GM21619 (cell line): Measurements from ENCODE around the gene VIPAS39.
A peak's percentile ranks its signal among the peaks of the same experiment; 100 is the strongest.
"Not testable (repeated sequence)": the region's sequence is repeated elsewhere in the genome, so short reads cannot be mapped to it uniquely, and the experiment has no call there.

ENCODE experiments used
- ATAC-seq: cut with Tn5 transposase; IDR thresholded peaks from one replicate; pipeline ENCODE4 v1.9.1; 2021; ENCODE audit not compliant: unreplicated experiment

VIPAS39 gene

GRCh38 chr14:77470224-77470870, 12.9 kb upstream of the VIPAS39 start:
- ATAC-seq, result no peak

DNA sequence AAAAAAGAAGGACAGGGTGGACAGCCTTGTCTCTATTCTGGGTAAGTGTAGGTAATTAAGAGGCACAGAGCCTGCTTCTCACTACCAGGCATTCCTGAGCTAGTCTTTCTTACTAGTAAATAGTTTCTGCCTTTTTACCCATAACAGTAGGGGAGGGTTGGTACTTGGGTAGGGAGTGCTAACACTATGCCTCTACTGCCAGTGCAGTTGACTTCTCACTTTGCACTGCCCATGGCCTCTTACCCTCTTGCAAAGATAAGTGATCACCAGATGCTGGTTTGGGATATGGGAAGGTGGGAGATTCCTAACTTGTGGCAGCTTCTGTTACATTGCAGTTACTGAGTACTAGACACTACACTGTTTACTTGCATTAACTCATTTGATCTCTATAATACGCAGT, 12.1 kb upstream of the VIPAS39 start:
- ATAC-seq, result no peak

DNA sequence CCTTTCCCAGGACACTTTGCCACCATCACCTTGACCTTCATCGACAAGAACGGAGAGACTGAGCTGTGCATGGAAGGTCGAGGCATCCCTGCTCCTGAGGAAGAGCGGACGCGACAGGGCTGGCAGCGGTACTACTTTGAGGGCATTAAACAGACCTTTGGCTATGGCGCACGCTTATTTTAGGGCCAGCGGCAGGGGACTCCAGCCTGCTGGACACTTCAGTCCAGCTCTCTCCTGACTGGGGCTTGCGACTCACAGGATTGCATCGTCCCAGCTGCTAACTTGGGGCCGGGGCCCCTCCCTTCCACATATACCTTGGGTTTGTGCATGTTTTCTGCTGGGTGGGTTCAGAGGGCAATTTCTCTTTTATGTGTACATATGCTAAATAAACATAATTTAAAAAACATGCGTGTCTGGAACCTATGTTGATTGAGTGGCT, 11.7 kb upstream of the VIPAS39 start:
- no peak for ATAC-seq

DNA sequence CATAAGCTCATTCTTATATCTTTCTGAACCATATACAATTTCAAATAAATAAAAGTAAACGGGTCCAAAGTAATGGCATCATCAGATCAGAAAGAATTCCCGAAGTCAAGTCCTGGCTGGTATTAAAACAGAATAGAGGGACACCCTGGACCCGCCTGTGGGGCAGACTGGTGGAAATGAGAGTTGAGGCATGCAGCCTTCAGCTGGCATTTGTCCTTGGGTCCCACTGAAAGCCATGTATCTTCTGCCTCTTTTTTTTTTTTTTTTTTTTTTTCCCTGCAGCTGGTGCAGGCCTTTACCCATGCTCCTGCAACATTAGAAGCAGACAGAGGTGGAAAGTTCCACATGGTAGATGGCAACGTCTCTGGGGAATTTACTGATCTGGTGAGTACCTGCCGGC, 10.4 kb upstream of the VIPAS39 start:
- ATAC-seq, result no peak

DNA sequence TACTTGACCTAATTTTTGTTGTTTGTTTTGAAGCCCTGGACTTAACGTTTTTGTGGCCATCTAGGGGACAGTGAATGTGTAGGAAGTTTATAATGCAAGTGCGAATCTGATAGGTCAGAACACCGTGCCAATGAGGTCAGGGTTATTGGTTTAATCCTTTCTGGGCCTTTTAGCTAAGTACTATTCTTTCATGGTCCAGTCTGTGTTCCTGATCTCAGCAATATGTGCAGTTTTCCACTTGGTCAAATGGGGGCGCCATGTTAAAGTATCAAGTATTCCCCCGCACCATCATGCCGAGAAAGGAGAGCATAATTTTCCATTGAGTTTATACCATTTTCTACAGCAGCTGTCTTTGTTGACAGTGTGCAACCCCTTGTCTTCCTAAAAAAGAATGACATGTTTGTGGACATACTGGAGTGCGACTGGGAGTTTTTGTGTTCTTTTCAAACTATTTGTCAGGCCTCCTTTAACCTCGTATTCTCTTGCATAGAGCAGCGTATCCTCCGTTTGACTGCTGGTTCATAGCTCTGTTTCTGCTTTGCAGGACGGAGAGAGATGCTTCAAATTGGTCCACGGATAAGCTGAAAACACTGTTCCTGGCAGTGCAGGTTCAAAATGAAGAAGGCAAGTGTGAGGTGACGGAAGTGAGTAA, 1.8 kb upstream of the VIPAS39 start:
- no peak for ATAC-seq

GRCh38 chr14:77458249-77458950, 999 bp upstream of the VIPAS39 start:
- ATAC-seq, result peak; percentile 23

- ATAC-seq, result no peak
Measured at GRCh38 chr14:77457115-77457521, 283 bp downstream of the VIPAS39 start.

GRCh38 chr14:77455966-77456640, 1.3 kb downstream of the VIPAS39 start:
- ATAC-seq, result no peak

DNA sequence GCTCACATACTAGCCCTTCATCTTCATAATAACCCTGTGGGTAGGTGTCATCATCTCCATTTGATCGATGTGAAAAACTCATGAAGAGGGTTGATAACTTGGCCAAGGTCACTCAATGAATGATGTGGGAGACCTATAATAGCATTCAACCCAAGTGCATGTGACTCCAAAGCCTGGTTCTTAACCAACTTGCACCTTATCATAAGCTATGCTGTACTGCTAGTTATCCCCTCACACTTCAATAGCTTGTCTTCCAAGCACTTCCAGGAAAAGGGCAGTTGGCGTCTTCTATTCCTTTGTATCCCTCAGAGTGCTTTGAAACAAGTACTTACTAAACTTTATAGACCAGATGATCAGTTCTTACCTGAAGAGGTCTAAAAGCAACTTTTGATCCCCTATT, 15.2 kb downstream of the VIPAS39 start:
- no peak for ATAC-seq

GRCh38 chr14:77439861-77440260, 17.5 kb downstream of the VIPAS39 start:
- no peak for ATAC-seq

DNA sequence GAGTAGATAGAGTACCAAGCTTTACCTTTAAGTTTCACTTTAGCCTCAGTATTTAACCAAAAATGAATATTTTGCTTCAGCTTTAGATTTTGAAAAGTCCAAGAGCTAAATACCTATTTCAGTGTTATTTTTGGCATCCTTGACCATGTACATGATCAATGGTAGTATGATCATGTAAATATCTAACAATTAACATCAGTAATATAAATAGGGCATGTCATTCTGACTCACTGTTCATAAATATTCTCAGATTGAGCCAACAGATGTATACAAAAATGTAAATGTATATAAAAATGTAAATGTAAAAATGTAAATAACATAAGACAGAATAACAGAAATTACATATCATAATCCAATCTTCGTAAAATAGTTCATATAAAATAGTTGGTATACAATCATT, 18.8 kb downstream of the VIPAS39 start:
- ATAC-seq, result no peak

- ATAC-seq, result no peak
Measured at GRCh38 chr14:77436042-77436441, 21.4 kb downstream of the VIPAS39 start.

DNA sequence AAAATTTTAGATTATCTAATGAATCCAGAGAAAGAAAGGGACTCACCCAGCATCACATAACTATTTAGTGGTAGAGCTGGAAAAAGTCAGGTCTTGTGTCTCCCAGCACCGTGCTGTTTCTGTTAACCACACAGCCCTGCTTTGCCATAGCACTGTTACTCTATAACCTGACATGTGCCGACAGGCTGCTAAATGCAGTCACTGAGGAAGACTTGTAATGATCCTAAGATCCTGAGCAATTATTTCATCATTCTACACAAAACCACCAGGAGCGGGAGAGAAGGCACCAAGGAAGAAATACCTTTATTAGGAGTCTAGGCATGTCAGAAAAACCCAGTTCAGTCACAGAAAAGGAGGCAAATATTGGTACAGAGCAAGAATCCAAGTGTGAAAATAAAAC, 31.0 kb downstream of the VIPAS39 start:
- no peak for ATAC-seq

- no peak for ATAC-seq
Measured at GRCh38 chr14:77424862-77425261, 32.5 kb downstream of the VIPAS39 start.

DNA sequence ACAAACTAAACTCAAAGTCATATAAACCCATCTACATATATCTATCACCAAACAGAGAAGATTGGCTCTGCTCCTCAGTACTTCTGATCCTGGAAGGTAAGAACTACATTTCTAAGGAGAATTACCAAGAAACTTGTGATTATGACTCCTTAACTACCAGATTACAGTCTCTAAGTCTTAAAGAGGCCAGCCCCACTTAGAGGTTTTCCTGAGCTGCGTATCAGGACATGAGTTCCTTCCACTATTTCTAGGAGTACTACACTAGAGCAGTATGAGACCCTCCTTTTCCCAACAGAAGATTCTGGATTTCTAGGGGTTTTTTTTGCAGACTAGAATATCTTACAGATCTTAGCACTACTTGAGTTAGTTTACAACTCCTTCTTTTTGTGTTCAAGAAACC, 34.0 kb downstream of the VIPAS39 start, which contains the start of gene NOXRED1:
NOXRED1 (minus strand) TSS at position 101 of the 400 bp plus-strand sequence. CDS start 634 bp downstream, outside the sequence.
- ATAC-seq, result no peak

GRCh38 chr14:77421201-77421600, 36.2 kb downstream of the VIPAS39 start:
- ATAC-seq, result no peak

DNA sequence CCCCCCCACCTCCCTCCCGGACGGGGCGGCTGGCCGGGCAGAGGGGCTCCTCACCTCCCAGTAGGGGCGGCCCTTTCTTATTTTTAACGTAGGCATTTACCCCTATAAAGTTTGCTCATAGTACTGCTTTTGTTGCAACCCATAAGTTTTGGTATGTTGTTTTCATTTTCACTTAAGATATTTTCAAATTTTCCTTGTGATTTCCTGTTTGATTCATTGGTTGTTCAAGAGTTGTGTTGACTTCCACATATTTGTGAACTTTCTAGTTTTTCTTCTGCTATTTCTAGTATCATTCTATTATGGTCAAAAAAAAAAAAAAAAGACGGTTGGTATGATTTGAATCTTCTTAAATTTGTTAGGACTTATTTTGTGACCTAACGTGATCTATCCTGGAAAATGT, 40.6 kb downstream of the VIPAS39 start:
- no peak for ATAC-seq

GRCh38 chr14:77416098-77416497, 41.3 kb downstream of the VIPAS39 start:
- ATAC-seq, result not testable (repeated sequence)

DNA sequence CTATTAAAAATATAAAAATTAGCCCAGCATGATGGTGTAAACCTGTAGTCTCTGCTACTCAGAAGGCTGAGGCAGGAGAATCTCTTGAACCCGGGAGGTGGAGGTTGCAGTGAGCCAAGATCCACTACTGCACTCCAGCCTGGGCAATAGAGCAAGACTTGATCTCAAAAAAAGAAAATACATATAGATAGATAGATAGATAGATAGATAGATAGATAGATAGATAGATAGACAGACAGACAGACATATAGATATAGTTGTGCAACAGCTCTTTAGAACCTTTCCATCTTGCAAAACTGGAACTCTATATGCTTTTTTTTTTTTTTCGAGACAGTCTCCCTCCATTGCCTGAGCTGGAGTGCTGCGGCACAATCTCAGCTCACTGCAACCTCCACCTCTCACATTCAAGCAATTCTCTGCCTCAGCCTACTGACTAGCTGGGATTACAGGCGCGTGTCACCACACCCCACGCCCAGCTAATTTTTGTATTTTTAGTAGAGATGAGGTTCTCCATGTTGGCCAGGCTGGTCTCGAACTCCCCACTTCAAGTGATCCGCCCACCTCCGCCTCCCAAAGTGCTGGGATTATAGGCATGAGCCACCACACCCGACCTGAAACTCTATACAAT, 41.9 kb downstream of the VIPAS39 start:
- ATAC-seq, result not testable (repeated sequence)

- no peak for ATAC-seq
Measured at GRCh38 chr14:77409131-77409533, 48.3 kb downstream of the VIPAS39 start.

DNA sequence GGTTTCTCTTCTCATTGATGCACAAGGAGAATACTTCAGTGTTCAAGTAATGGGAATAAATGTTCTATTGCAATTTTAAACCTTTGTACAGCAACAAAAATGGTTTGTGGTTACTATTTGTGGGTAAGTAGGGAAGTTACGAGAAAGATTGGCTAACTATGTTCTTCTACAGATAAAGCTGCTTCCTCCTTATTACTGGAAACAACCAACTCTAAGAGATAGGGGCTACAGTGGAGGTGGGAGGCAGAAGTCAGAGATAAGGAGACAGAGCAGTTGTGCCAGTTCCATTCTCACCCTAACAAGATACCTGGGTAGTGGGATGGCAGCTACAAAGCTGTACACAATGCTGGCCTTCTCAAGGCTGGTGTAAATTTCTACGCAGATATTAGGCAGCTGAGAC, 50.2 kb downstream of the VIPAS39 start:
- ATAC-seq, result no peak
